Fibroblast of skin of scalp (primary cell): Measurements from ENCODE around the gene NTPCR.
A peak's percentile ranks its signal among the peaks of the same experiment; 100 is the strongest.

ENCODE experiments used
- DNase-seq: peaks from one replicate; pipeline ENCODE4 v3.0.0-alpha.2; 2013

NTPCR gene

DNA sequence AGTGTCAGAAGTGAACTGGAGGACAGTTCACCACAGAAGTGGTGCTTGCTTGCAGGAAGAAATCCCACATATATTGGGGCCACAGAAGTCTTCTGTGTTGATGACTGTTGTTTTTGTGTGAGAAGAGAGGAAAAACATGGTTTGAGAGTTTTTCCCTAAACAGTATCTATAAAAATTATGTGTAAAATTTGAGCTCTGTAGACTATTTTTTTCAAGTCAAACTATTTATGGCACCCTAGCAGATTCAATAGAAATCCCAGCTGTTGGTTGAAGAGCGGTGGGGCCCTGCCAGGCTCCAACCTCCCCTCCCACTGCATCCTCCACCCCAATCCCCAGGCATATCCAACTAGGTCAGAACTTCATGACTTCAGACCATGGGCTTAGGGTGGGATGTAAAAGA, 61.6 kb downstream of the NTPCR start:
- no peak for DNase-seq

DNA sequence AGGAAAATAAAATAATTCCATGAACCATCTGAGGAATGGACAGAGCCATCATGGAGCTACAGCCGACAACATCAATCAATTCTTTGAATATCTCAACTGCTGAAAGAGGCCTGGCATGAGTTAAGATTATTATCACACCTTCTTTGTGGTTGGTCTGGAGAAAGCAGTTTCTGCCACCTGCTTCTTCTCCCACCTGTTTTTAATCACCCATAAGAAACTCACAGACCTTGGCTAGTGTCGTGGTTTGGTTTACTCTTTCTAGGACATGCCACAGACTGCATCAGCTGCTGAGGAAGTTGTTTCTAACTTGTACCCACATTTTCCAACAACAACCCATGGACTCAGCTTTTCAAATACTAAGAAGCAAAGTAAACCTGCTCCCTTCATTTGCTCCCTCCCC, 65.6 kb downstream of the NTPCR start:
- no peak for DNase-seq

GRCh38 chr1:233016798-233017197, 66.4 kb downstream of the NTPCR start:
- DNase-seq = no peak

GRCh38 chr1:233019083-233019482, 68.7 kb downstream of the NTPCR start:
- no peak for DNase-seq

GRCh38 chr1:233019778-233020325, 69.4 kb downstream of the NTPCR start:
- DNase-seq = no peak

DNA sequence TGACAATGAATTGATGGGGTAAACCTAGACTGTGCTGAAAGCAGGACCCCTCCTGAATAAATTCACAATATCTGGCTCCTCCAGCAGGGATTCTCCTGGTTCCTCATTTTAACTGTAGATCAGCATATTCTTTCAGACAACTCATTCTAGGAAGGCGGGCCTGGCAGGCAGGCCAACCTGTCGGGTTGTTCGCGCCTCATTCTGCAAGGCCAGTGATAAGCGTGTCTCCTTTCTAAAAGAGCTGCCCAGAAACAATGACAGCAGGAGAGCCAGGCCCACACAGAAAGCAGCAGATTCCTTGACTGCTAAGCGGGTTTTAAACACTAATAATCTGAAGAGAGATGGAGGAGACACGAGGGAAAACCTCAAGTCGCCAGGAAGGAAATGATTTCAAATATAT, 70.0 kb downstream of the NTPCR start:
- DNase-seq = no peak

DNA sequence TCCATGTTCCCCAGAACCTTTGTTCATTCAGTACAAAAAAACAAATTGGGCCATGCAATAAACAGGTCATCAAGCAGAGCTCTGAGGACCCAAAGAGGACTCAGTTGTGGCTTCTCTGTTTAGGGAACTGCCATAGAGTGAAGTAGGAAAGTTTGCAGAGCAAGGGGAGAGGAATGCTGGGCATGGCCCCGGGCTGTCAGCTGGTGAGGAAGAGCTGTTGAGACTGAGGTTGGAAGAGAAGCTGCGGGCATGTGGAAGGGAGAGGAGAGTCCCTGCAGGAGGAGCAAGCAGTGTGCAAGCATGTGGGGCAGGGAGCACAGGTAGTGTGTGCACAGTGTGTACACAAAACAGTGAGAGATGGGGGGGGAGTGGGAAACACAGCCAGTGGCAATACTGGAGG, 71.8 kb downstream of the NTPCR start:
- no peak for DNase-seq

GRCh38 chr1:233024199-233024598, 73.8 kb downstream of the NTPCR start:
- no peak for DNase-seq

DNA sequence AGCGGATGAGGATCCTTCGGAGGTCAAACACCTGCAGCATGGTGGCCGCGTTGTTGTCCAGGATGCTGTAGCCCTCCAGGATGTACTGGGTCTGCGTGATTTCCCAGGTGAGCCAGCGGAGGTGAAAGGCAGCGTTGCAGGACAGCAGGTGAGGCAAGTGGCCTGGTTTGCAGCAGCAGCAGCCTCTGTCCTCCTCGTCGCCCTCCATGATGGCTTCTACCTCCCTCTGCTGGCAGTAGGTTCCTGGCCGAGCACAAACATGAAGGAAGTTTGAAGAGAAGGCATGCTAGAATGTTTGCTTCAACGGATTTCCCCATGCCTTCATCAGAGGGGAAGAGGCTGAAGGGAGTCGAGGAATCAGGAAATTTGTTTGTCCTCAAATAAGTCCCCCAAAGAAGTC, 74.7 kb downstream of the NTPCR start:
- peak; percentile 29 for DNase-seq

DNA sequence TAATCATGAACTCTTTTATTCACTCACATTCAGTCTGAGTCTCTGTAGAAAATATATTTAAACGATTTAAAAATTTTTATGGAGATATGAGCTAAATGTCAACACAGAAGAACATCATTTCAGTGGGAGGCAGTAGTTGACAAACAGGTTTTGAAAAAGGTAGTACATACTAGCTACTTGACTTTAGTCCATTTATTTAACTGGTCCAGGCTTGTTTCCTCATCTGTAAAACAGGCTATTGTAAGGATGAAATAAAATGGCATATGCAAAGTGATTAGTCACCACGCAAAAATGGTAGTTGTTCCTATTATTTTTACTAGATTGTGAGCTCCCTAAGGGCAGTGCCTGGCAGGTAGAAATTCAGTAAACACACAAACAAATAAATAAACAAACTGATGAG, 75.2 kb downstream of the NTPCR start:
- DNase-seq = no peak

DNA sequence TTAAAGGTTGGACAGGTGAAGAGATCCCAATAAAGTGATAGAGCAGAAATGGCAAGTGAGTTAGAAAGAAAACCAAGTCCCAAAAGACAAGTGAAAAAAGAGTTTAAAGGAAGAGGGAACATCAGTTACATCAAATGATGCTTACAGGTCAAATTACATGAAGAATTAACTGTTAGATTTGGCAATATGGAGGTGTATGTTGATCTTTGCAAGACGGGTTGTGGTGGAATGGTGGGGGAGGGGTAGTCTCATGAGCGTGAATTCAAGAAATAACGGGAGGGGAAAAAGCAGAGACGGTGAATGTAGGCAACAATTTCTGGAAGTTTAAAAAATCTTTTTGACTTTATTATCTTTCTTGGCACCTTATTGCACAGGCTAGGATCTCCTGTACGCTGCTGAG, 76.6 kb downstream of the NTPCR start:
- no peak for DNase-seq

DNA sequence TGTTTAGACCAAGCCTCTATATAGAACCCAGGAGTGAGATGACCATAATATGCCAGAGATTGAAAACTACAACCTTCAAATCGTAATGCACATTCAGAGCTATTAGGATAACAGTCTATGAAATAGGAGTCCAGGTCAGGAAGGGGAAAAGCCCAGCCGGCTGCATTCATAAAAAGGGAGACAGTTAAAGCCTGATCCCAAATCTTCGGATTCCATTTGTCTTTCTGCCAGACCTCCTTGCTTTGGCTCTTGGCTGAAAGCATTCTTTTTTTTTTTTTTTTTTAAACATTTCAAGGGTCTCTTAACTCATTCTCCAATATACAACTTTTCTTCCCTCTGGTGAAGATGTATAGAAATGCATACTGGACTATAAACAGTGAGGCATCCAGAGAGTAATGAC, 81.1 kb downstream of the NTPCR start:
- no peak for DNase-seq

DNA sequence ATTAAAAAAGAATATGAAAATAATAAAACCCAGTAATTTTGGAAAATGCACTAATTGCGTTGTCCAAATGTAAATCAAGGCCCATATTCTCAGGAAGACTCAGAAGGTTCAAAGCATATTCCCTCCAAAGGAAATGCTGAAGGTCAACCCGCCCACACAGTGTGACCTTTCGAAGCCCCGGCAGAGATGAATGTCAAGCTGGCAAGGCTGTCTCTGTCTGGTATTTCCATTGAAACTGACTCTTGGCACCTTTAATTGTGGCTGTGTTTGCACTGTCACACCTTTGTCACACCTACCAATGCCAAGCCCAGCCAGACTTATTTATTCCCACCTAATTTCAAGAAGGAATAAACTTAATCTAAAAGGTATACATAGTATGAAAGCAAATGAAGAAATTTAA, 82.5 kb downstream of the NTPCR start:
- DNase-seq = no peak

GRCh38 chr1:233033361-233033760, 83.0 kb downstream of the NTPCR start:
- no peak for DNase-seq
